Ramos (cell line): ENCODE results near the gene S100A14.
"Not testable (repeated sequence)": the region's sequence is repeated elsewhere in the genome, so short reads cannot be mapped to it uniquely, and the experiment has no call there.

Source experiments
- in situ Hi-C: fragments of 300-500 bp; cut with MboI; formaldehyde crosslinking; loops from one replicate; pipeline ENCODE4 v1.14.3; 2022; ENCODE audit warnings: low sequenced_read_pairs; ENCODE audit not compliant: unreplicated experiment

The S100A14 gene

GRCh38 chr1:153597206-153597605 lies 18.9 kb downstream of the S100A14 start:
- in situ Hi-C loops: no loop called here

GRCh38 chr1:153592748-153593147 lies 23.4 kb downstream of the S100A14 start:
- in situ Hi-C loops: no loop called here

DNA sequence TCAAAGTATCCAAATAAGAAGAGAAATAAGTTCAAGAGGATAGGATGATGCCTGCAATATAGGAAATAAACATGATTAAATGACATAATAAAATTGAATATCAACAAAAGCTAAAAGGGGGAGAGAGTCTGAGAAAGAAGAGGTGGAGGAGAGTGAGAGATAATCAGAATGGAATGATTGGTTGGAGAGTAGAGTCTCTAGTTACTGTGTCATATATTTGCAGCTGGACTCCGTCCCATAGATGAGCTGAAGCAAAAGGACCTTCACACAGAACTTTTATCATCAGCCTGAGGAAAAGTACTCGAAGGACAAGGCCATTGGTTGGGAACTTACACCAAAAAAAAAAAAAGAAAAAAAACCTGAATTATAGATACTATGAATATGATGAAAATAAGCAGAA lies 27.6 kb downstream of the S100A14 start:
- in situ Hi-C loops: no loop called here

GRCh38 chr1:153588033-153588432 lies 28.1 kb downstream of the S100A14 start:
- in situ Hi-C loops: not testable (repeated sequence)

DNA sequence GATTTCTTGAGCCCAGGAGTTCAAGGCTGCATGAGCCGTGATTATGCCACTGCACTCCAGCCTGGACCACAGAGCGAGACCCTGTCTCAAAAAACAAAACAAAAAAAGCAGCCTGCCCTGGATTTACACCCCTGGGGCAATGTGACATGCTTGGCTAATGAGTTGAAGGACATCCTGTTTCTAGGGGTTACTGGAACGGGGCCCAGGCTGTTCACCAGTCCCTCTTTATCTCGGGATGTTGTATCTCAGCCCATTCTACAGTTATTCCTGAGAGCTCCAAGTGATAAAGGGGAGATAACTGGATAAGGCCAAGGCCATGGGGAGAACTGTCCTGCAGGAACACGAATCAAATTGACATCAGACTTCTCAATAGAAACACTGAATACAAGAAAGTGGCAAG lies 28.8 kb downstream of the S100A14 start:
- in situ Hi-C loops: no loop called here

DNA sequence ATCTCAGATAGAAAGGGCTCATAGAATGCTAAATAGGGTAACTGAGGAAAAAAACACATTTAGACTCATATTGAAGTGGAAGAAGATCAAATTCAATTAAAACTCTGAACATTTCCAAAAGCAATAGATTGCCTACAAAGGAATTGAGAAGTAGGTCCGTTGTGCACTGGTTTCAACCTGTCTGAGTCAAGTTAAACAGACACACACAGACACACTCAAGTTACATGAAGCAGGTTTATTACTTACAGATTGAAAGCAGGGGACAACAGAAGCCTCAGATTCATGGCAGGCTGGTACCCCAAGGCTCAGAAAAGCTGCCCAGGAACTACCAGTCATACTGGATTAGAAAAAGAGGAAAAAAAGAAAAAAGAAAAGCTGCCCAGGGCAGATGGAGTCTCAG lies 29.8 kb downstream of the S100A14 start:
- in situ Hi-C loops: no loop called here

DNA sequence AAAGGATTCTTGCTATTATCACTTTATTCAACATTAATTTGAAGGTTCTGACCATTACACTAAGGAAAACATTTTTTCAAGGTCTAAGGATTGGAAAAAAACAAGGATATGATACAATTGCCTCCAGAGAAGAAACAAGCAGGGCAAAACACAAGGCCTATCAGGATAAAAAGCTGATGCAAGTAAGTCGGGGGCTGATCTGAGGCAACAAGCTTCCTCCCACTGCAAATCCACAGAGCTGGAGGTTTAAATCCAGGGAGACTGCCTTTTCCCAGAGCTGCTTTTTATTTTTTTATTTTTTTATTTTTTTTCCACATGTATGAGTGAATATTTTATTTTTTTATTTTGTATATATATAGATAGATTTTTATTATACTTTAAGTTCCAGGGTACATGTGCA lies 31.1 kb downstream of the S100A14 start:
- in situ Hi-C loops: no loop called here

- in situ Hi-C loops: no loop called here
Measured at GRCh38 chr1:153583976-153584375, 32.1 kb downstream of the S100A14 start.

DNA sequence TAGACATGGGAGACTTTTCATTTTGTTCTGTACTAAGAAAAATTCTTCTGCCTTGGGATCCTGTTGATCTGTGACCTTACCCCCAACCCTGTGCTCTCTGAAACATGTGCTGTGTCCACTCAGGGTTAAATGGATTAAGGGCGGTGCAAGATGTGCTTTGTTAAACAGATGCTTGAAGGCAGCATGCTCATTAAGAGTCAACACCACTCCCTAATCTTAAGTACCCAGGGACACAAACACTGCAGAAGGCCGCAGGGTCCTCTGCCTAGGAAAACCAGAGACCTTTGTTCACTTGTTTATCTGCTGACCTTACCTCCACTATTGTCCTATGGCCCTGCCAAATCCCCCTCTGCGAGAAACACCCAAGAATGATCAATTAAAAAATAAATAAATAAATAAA lies 32.6 kb downstream of the S100A14 start:
- in situ Hi-C loops: not testable (repeated sequence)

GRCh38 chr1:153582836-153583235 lies 33.3 kb downstream of the S100A14 start:
- in situ Hi-C loops: not testable (repeated sequence)

DNA sequence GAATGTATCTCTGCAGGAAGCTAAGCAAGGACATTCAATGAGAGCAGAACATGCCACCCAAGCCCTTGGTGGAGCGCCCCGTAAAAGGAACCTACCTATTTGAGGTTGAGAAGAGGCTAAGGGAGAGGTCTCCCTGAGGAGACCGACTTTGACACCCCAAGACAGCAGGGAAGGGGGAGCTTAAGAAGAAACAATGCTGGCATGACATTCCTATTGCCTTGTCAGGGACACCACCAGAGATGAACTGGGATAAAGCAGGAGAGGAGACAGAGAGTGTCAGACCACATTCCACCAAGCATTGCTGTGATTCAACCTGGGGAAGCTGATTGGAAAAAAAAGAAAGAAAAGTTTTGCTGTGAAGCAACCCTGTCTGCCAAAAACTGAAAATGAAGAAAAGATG lies 37.2 kb downstream of the S100A14 start:
- in situ Hi-C loops: no loop called here

- in situ Hi-C loops: no loop called here
Measured at GRCh38 chr1:153578490-153578889, 37.6 kb downstream of the S100A14 start.

DNA sequence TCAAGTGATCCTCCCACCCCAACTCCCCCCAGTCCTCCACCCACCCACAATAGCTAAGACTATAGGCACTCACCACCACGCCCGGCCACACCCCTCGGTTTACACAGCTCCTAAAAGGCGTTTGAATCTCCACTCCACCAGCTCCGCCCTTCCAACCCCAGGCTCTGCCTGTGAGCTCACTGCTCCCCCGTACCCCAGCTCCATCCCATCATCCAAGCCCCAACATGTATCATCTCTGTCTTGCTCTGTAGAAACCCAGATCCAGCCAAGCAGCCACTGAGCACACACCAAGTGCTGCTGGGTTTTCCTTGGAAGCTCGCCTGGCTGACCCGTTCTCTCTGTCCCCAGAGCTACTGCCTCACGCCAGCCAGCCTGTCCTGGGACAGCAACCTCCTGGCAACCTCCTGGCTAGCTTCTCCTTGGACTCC lies 38.5 kb downstream of the S100A14 start:
- in situ Hi-C loops: no loop called here

GRCh38 chr1:153577138-153577537 lies 39.0 kb downstream of the S100A14 start:
- in situ Hi-C loops: no loop called here

DNA sequence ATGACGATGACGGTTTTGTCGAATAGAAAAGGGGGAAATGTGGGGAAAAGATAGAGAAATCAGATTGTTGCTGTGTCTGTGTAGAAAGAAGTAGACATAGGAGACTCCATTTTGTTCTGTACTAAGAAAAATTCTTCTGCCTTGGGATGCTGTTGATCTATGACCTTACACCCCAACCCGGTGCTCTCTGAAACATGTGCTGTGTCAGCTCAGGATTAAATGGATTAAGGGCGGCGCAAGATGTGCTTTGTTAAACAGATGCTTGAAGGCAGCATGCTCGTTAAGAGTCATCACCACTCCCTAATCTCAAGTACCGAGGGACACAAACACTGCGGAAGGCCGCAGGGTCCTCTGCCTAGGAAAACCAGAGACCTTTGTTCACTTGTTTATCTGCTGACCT lies 40.6 kb downstream of the S100A14 start:
- in situ Hi-C loops: not testable (repeated sequence)

DNA sequence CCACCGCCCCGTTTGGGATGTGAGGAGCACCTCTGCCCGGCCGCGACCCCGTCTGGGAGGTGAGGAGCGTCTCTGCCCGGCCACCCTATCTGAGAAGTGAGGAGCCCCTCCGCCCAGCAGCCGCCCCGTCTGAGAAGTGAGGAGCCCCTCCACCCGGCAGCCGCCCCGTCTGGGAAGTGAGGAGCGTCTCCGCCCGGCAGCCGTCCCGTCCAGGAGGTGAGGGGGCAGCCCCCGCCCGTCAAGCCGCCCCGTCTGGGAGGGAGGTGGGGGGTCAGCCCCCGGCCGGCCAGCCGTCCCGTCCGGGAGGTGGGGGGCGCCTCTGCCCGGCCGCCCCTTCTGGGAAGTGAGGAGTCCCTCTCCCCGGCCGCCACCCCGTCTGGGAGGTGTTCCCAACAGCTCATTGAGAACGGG lies 41.0 kb downstream of the S100A14 start:
- in situ Hi-C loops: not testable (repeated sequence)

DNA sequence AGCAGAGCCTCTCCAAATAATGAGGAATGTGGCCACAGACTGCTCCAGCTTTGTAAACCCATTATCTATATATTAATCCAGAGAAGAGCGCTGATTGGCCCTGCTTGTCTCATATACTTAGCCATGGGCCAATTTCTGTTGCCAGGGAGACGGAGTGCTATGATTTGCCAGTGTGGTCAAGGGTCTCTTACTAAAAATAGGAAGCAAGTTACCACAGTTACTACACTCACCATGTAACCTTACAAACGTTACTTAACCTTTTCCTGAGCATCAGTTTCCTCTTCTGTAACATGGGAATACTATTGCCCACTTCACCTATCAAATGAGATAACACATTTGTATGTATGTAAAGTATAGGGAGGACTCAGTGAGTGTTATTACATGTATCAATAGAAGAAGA lies 42.8 kb downstream of the S100A14 start:
- in situ Hi-C loops: no loop called here

DNA sequence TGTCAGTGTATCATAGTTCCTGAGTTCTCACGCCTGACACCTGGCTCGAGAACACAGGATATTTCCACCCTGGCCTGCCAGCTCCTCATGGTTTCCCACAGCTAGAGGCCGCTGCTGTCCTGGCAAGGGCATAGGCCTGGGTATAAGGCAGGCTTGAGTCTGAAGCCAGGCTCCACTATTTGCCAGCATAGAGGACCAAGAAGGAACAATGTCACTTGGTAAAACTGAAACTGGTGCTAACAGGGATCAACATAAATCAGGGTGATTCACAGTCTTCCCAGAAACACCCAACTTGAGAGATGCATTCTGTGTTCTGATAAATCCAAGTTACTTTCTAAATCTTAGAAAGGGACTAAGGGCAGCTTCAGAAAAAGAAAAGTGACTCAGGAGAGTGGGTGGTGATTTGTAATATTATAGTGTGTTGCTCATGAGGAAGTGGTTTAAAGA lies 43.5 kb downstream of the S100A14 start:
- in situ Hi-C loops: no loop called here

GRCh38 chr1:153571706-153572105 lies 44.4 kb downstream of the S100A14 start:
- in situ Hi-C loops: no loop called here

DNA sequence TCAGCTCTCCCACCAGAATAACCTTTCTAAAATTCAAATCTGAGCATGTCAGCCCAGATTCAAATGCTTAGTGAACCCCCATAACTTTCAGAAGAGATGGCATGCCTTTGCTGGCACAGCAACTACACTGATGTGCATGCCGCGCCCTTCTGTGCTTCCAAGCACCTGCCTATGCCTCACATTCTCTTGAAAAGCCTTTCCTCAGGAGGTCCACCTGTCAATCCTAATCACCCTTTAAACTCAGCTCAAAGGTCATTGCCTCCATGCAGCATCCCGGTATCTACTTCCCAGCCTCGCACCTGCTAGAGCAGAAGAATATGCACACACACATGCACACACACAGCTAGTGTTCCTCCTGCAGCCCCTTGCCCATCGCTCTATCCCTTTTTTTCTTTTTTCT lies 45.3 kb downstream of the S100A14 start:
- in situ Hi-C loops: no loop called here

GRCh38 chr1:153569465-153569864 lies 46.7 kb downstream of the S100A14 start:
- in situ Hi-C loops: no loop called here

DNA sequence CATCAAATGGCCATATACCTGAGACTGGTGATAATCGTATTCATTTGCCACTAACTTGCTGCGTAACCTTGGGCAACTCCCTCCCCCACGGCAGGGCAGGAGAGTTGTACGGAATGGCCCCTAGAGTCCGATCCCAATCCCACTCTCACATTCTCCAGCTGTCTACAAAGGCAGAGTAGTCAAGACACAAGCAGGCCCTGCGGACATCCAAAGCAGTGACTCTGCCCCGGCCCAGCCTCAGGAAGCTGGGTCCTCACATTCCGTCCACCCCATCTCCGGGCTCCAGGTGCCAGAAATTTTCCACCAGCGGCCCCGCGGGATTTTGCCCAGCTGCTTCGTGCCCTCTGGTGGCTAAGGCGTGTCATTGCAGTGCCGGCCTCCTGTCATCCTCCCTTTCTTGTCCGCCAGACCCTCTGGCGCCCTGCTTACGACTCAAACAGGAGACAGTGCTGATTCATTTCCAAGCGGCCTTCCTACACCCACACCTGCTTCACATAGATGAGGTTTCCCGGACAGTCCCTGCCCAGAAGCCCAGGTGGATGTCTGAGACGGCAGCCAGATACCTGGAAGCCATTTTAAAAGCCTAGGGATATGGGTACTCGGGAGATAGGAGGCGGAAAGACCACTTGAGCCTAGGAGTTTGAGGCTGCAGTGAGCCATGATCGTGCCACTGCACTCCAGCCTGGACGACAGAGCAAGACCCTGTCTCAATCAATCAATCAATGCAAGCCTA lies 47.6 kb downstream of the S100A14 start:
- in situ Hi-C loops: no loop called here
